CD14-positive monocyte (primary cell): ENCODE data around the gene GC. TPM values are rescaled to one million over a fixed set of nuclear protein-coding genes. Genes with fewer than 3 reads are reported as not detected.

ENCODE experiments used
- DNase-seq, 3 donors: peaks; one replicate each; pipeline ENCODE4 v3.0.0-alpha.2; 2011 to 2022
- H2AFZ ChIP-seq: 2 replicates; pipeline ENCODE4 v1.6.0; 2012; ENCODE audit warnings: mild to moderate bottlenecking, low read depth, low read length, inconsistent platforms; ENCODE audit not compliant: insufficient read depth, poor library complexity, severe bottlenecking
- H3K27ac ChIP-seq, 2 donors: 1 replicate in 1 of 2; 2 replicates in 1 of 2; pipeline ENCODE4 v1.5.1; 2012 to 2013; ENCODE audit warnings: low read length in 2 of 2, control low read depth in 1 of 2, inconsistent platforms in 1 of 2, low read depth in 1 of 2, mild to moderate bottlenecking in 1 of 2
- H3K27me3 ChIP-seq, 2 donors: one replicate each; pipeline versions ENCODE4 v1.6.0 to v1.6.1; 2011 to 2013; ENCODE audit warnings: low read length in 2 of 2; ENCODE audit not compliant: control insufficient read depth in 2 of 2, insufficient read depth in 2 of 2
- H3K36me3 ChIP-seq, 2 donors: replicated peaks in 1 of 2; 1 replicate in 1 of 2; 2 replicates in 1 of 2; pipeline versions ENCODE4 v1.5.1 to v1.6.1; 2012 to 2013; ENCODE audit warnings: low read length in 2 of 2, control low read depth in 1 of 2, inconsistent platforms in 1 of 2, mild to moderate bottlenecking in 1 of 2; ENCODE audit not compliant: insufficient read depth in 2 of 2, control insufficient read depth in 1 of 2
- H3K4me1 ChIP-seq, 2 donors: 1 replicate in 1 of 2; 2 replicates in 1 of 2; pipeline versions ENCODE4 v1.5.1 to v1.6.1; 2012 to 2013; ENCODE audit warnings: low read length in 2 of 2, control low read depth in 1 of 2, inconsistent platforms in 1 of 2, mild to moderate bottlenecking in 1 of 2, moderate library complexity in 1 of 2; ENCODE audit not compliant: insufficient read depth in 2 of 2, control insufficient read depth in 1 of 2
- H3K4me2 ChIP-seq: replicated peaks from 2 replicates; pipeline ENCODE3; 2012; ENCODE audit warnings: low read length, moderate library complexity, mild to moderate bottlenecking; ENCODE audit not compliant: poor library complexity, severe bottlenecking; ENCODE audit errors: extremely low read depth
- H3K4me3 ChIP-seq, 3 experiments: fragments of 200-600 bp in 1 of 3; sonication (generic) in 1 of 3; replicated peaks in 1 of 3; 1 replicate in 2 of 3; 2 replicates in 1 of 3; pipeline ENCODE4 v1.5.1; 2011 to 2013; ENCODE audit warnings: low read length in 3 of 3, mild to moderate bottlenecking in 3 of 3, control low read depth in 2 of 3, low read depth in 2 of 3, inconsistent platforms in 1 of 3, moderate library complexity in 1 of 3
- H3K79me2 ChIP-seq: 2 replicates; pipeline ENCODE4 v1.6.0; 2012; ENCODE audit warnings: mild to moderate bottlenecking, control low read depth, inconsistent platforms, low read length, moderate library complexity; ENCODE audit not compliant: insufficient read depth
- H3K9ac ChIP-seq: 2 replicates; pipeline ENCODE4 v1.6.0; 2017; ENCODE audit warnings: low read length, mild to moderate bottlenecking; ENCODE audit not compliant: insufficient read depth, poor library complexity, severe bottlenecking
- H3K9me3 ChIP-seq, 2 donors: replicated peaks in 1 of 2; 1 replicate in 1 of 2; 2 replicates in 1 of 2; pipeline versions ENCODE4 v1.5.1 to v1.6.1; 2012 to 2013; ENCODE audit warnings: low read length in 2 of 2, control low read depth in 1 of 2; ENCODE audit not compliant: control insufficient read depth in 1 of 2, insufficient read depth in 1 of 2
- H4K20me1 ChIP-seq: 2 replicates; pipeline ENCODE4 v1.6.0; 2012; ENCODE audit warnings: mild to moderate bottlenecking, low read length, control low read depth, moderate library complexity; ENCODE audit not compliant: insufficient read depth
- H3K27ac Mint-ChIP-seq, 7 donors: one replicate each; pipeline ENCODE4 v1.8.0; 2020; ENCODE audit warnings: mild to moderate bottlenecking in 7 of 7, mixed read lengths in 7 of 7, moderate library complexity in 6 of 7, inconsistent platforms in 2 of 7
- H3K27me3 Mint-ChIP-seq, 3 donors: one replicate each; pipeline ENCODE4 v1.8.0; 2021 to 2022; ENCODE audit warnings: low read depth in 3 of 3, mild to moderate bottlenecking in 3 of 3, mixed read lengths in 3 of 3, moderate library complexity in 3 of 3, inconsistent platforms in 1 of 3
- H3K36me3 Mint-ChIP-seq, 2 donors: one replicate each; pipeline ENCODE4 v1.8.0; 2020; ENCODE audit warnings: mixed read lengths in 2 of 2, inconsistent platforms in 1 of 2, mild to moderate bottlenecking in 1 of 2
- H3K4me1 Mint-ChIP-seq: one replicate; pipeline ENCODE4 v1.8.0; 2020; ENCODE audit warnings: mild to moderate bottlenecking, mixed read lengths
- H3K4me3 Mint-ChIP-seq, 2 donors: one replicate each; pipeline ENCODE4 v1.8.0; 2020; ENCODE audit warnings: mild to moderate bottlenecking in 2 of 2, mixed read lengths in 2 of 2, moderate library complexity in 1 of 2
- H3K9me3 Mint-ChIP-seq, 7 donors: one replicate each; pipeline ENCODE4 v1.8.0; 2020 to 2022; ENCODE audit warnings: mixed read lengths in 7 of 7, mild to moderate bottlenecking in 6 of 7, moderate library complexity in 6 of 7, inconsistent platforms in 2 of 7
- whole genome bisulfite sequencing: methylation state at CpG from one replicate; pipeline ENCODE4 v1.1.5; 2013; ENCODE audit warnings: missing lambda C conversion rate; ENCODE audit not compliant: insufficient coverage; 5-methylcytosine and 5-hydroxymethylcytosine counted together
- intact Hi-C, 2 donors: fragments of 100-400 bp; cut with micrococcal nuclease; formaldehyde crosslinking; loops; one replicate each; pipeline versions ENCODE4 v1.15.0 to v1.15.1; 2023
- polyA plus RNA-seq, 3 donors: library from polyadenylated mRNA; depleted of rRNA in 1 of 3; unstranded in 2 of 3; stranded (reverse) in 1 of 3; fragments of 300-500 nt in 2 of 3; fragments of >200 nt in 1 of 3; fragmentation: Illumina TruSeq in 2 of 3; gene quantifications; 1 replicate in 2 of 3; 2 replicates in 1 of 3; pipeline ENCODE4 v1.2.3, GENCODE V29; 2012 to 2021
- TF ChIP-seq, protein P1 (sequence below): fragments of 200-600 bp; IDR thresholded peaks from one replicate; pipeline ENCODE4 v1.8.0; 2022; ENCODE audit warnings: antibody characterized with exemption, mild to moderate bottlenecking

The GC gene
- polyA plus RNA-seq, 3 donors = not detected

- no CpG with 5 or more reads among the region's 2 CpGs for WGBS
- no peaks in the 10 kb centered on the region for H4K20me1 ChIP-seq
- Mint-ChIP-seq H3K4me3 (no peak overlapping the region), H3K4me1 (no peaks in the 10 kb centered on the region), H3K27me3 (peaks cover 0 to 3% (median 2%) of the 10 kb centered on the region in 3 donors), H3K27ac (no peak overlapping the region), H3K36me3 (no peaks in the 10 kb centered on the region), H3K9me3 (peaks cover 0 to 4% (median 2%) of the 10 kb centered on the region in 7 donors)
- H3K4me2 ChIP-seq = no peak overlapping the region
- peaks cover 2 to 4% of the 10 kb centered on the region in 2 donors for H3K9me3 ChIP-seq
- no peak for DNase-seq
- intact Hi-C loops = no loop called here
- no peak overlapping the region for H2AFZ ChIP-seq
- TF ChIP-seq, protein P1, sequence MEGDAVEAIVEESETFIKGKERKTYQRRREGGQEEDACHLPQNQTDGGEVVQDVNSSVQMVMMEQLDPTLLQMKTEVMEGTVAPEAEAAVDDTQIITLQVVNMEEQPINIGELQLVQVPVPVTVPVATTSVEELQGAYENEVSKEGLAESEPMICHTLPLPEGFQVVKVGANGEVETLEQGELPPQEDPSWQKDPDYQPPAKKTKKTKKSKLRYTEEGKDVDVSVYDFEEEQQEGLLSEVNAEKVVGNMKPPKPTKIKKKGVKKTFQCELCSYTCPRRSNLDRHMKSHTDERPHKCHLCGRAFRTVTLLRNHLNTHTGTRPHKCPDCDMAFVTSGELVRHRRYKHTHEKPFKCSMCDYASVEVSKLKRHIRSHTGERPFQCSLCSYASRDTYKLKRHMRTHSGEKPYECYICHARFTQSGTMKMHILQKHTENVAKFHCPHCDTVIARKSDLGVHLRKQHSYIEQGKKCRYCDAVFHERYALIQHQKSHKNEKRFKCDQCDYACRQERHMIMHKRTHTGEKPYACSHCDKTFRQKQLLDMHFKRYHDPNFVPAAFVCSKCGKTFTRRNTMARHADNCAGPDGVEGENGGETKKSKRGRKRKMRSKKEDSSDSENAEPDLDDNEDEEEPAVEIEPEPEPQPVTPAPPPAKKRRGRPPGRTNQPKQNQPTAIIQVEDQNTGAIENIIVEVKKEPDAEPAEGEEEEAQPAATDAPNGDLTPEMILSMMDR = no peak
- no peaks in the 10 kb centered on the region for H3K79me2 ChIP-seq
- H3K4me1 ChIP-seq = no peaks in the 10 kb centered on the region
- H3K9ac ChIP-seq = no peak overlapping the region
- H3K36me3 ChIP-seq = no peaks in the 10 kb centered on the region
- no peak overlapping the region for H3K4me3 ChIP-seq
- H3K27ac ChIP-seq = no peak overlapping the region
- H3K27me3 ChIP-seq = no peaks in the 10 kb centered on the region
These were observed 18.0 kb downstream of the GC start for GRCh38 chr4:71765821-71766383.

DNA sequence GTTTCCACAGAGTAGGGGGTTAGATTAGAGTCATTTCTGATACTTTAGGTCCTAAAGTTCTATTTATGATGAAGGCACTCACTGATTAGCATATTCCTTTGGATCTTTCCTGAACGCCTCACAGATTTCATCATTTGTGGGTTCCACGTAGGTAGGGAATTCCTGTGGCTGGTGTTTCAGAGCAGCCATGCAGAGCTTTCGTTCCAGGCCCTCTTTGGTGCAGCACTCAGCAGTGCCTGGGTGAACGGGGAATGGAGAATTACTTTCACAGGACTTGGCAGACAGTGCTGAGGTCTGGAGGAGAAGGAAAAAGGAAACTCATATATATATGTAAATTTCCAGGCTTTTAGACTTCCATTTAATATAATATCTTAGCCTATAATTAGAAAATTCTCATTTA lies 18.5 kb downstream of the GC start:
- no peak overlapping the region for H3K27ac Mint-ChIP-seq
- intact Hi-C loops = no loop called here
- peaks cover 2 to 4% of the 10 kb centered on the region in 2 donors for H3K9me3 ChIP-seq
- H3K27me3 Mint-ChIP-seq = peaks cover 0 to 4% (median 2%) of the 10 kb centered on the region in 3 donors
- no peaks in the 10 kb centered on the region for H3K4me1 ChIP-seq
- TF ChIP-seq, protein P1 = no peak
- H3K4me1 Mint-ChIP-seq = no peaks in the 10 kb centered on the region
- no peaks in the 10 kb centered on the region for H3K27me3 ChIP-seq
- H3K36me3 ChIP-seq = no peaks in the 10 kb centered on the region
- H3K4me3 ChIP-seq = no peak overlapping the region
- no peak overlapping the region for H3K9ac ChIP-seq
- H2AFZ ChIP-seq = no peak overlapping the region
- no peaks in the 10 kb centered on the region for H3K79me2 ChIP-seq
- no peak for DNase-seq
- H3K4me3 Mint-ChIP-seq = no peak overlapping the region
- H3K4me2 ChIP-seq = no peak overlapping the region
- H4K20me1 ChIP-seq = no peaks in the 10 kb centered on the region
- H3K9me3 Mint-ChIP-seq = peaks cover 0 to 7% (median 2%) of the 10 kb centered on the region in 7 donors
- WGBS = 80% methylated on average over 2 of the region's 4 CpGs
- no peaks in the 10 kb centered on the region for H3K36me3 Mint-ChIP-seq
- no peak overlapping the region for H3K27ac ChIP-seq
